Right cardiac atrium (tissue), 5 donors: ENCODE results near the gene CD96. TPM values are rescaled to one million over a fixed set of nuclear protein-coding genes. Genes with fewer than 3 reads are reported as not detected.
A peak's percentile ranks its signal among the peaks of the same experiment; 100 is the strongest.

ENCODE experiments used
- ATAC-seq, 2 donors: fragments of 200-7000 bp; cut with Tn5 transposase; one replicate each; pipeline versions ENCODE4 v1.8.0 to v1.9.1; 2020; ENCODE audit warnings: moderate library complexity in 2 of 2, mild to moderate bottlenecking in 1 of 2
- DNase-seq, 3 donors: peaks; one replicate each; pipeline ENCODE4 v3.0.0-alpha.2; 2020
- H3K27ac ChIP-seq: one replicate; pipeline ENCODE4 v1.5.1; 2013; ENCODE audit warnings: mild to moderate bottlenecking, low read length, control low read depth, moderate library complexity
- H3K27me3 ChIP-seq: one replicate; pipeline ENCODE4 v1.6.1; 2013; ENCODE audit not compliant: control insufficient read depth, insufficient read depth
- H3K4me1 ChIP-seq: one replicate; pipeline ENCODE4 v1.6.1; 2013; ENCODE audit warnings: low read length; ENCODE audit not compliant: control insufficient read depth, insufficient read depth
- H3K4me3 ChIP-seq: one replicate; pipeline ENCODE4 v1.5.1; 2013; ENCODE audit warnings: low read length, control low read depth
- H3K9me3 ChIP-seq: one replicate; pipeline ENCODE4 v1.6.1; 2013; ENCODE audit warnings: low read length; ENCODE audit not compliant: control insufficient read depth
- WGBS: extraction: QIAGEN DNeasy Blood & Tissue Kit; methylation state at CpG from one replicate; pipeline ENCODE4 v1.1.7; 2013; 5-methylcytosine and 5-hydroxymethylcytosine counted together
- intact Hi-C, 4 donors: fragments of 100-400 bp; cut with DNase I; formaldehyde crosslinking; loops; one replicate each; pipeline versions ENCODE4 v1.11.0 to v1.14.0; 2022 to 2023
- polyA plus RNA-seq: library from polyadenylated mRNA; stranded (reverse); fragments of 200-250 nt; gene quantifications from one replicate; pipeline ENCODE4 v1.2.3, GENCODE V29; 2013
- total RNA-seq, 4 donors: library from RNA; stranded (reverse); fragmentation: NEBNext Ultra II Directional; extraction: Animal tissue kit (Norgen Biotek cat#: 25700); gene quantifications; one replicate each; pipeline ENCODE4 v1.2.1, GENCODE V29; 2021
- donor health status: healthy with polysubstance abuse.
- donor health status: DM: no; HTN: yes; CAD: no.
- donor health status: DM: no; HTN: no; CAD: no.
- donor health status: DM: no; HTN: yes; CAD: no; lungs with severe emphysema.
- donor health status: DM: yes; HTN: yes; CAD: no.

The CD96 gene
- total and polyA plus RNA-seq, 5 donors = 0.14 to 1.9 (median 0.44) TPM

GRCh38 chr3:111610189-111610588, 68.2 kb downstream of the CD96 start:
- no peak for ATAC-seq
- WGBS = 70% methylated on average over 5 of the region's 5 CpGs

GRCh38 chr3:111610612-111611054, 68.6 kb downstream of the CD96 start:
- 81% methylated on average over 8 of the region's 8 CpGs for WGBS
- intact Hi-C loops = no loop called here
- DNase-seq = no peak

More at GRCh38 chr3:111610189-111610588, 68.2 kb downstream of the CD96 start:
- Histone ChIP-seq H3K27me3 (no peaks in the 10 kb centered on the region), H3K4me3 (no peak overlapping the region), H3K27ac (no peak overlapping the region), H3K9me3 (no peaks in the 10 kb centered on the region), H3K4me1 (no peaks in the 10 kb centered on the region)
- intact Hi-C loops = no loop called here
- DNase-seq = no peak

GRCh38 chr3:111613294-111613693, 71.3 kb downstream of the CD96 start:
- Histone ChIP-seq H3K9me3 (no peaks in the 10 kb centered on the region), H3K27me3 (no peaks in the 10 kb centered on the region), H3K4me1 (no peaks in the 10 kb centered on the region), H3K27ac (no peak overlapping the region), H3K4me3 (no peak overlapping the region)
- DNase-seq (no peak), ATAC-seq (no peak)
- intact Hi-C loops = no loop called here
- WGBS = 69% methylated on average over 1 of the region's 1 CpG

More at GRCh38 chr3:111610612-111611054, 68.6 kb downstream of the CD96 start:
- H3K27me3 ChIP-seq = no peaks in the 10 kb centered on the region
- H3K9me3 ChIP-seq = no peaks in the 10 kb centered on the region
- no peak overlapping the region for H3K27ac ChIP-seq
- ATAC-seq = no peak
- no peaks in the 10 kb centered on the region for H3K4me1 ChIP-seq
- no peak overlapping the region for H3K4me3 ChIP-seq

GRCh38 chr3:111615880-111616279, 73.9 kb downstream of the CD96 start:
- Histone ChIP-seq H3K27me3 (no peaks in the 10 kb centered on the region), H3K9me3 (no peaks in the 10 kb centered on the region), H3K27ac (no peak overlapping the region), H3K4me3 (no peak overlapping the region), H3K4me1 (no peaks in the 10 kb centered on the region)
- WGBS = 52% methylated on average over 3 of the region's 3 CpGs
- no peak for DNase-seq
- no peak for ATAC-seq
- intact Hi-C loops = no loop called here

- Histone ChIP-seq H3K4me3 (no peak overlapping the region), H3K27ac (no peak overlapping the region), H3K4me1 (no peaks in the 10 kb centered on the region), H3K27me3 (no peaks in the 10 kb centered on the region), H3K9me3 (no peaks in the 10 kb centered on the region)
- DNase-seq = peak in 2 of 3 donors; percentile 35
- 86% methylated on average over 6 of the region's 6 CpGs for WGBS
- intact Hi-C loops = no loop called here
- ATAC-seq = no peak
These were observed 74.6 kb downstream of the CD96 start for GRCh38 chr3:111616417-111617105.

GRCh38 chr3:111617406-111617805, 75.4 kb downstream of the CD96 start:
- Histone ChIP-seq H3K27me3 (no peaks in the 10 kb centered on the region), H3K4me3 (no peak overlapping the region), H3K4me1 (no peaks in the 10 kb centered on the region), H3K27ac (no peak overlapping the region), H3K9me3 (no peaks in the 10 kb centered on the region)
- WGBS = 92% methylated on average over 3 of the region's 3 CpGs
- intact Hi-C loops = no loop called here
- ATAC-seq (no peak), DNase-seq (no peak)

- H3K4me1 ChIP-seq = no peaks in the 10 kb centered on the region
- 92% methylated on average over 5 of the region's 5 CpGs for WGBS
- ATAC-seq (peak in 1 of 2 donors; percentile 11), DNase-seq (no peak)
- H3K4me3 ChIP-seq = no peak overlapping the region
- no peaks in the 10 kb centered on the region for H3K27me3 ChIP-seq
- H3K9me3 ChIP-seq = no peaks in the 10 kb centered on the region
- no peak overlapping the region for H3K27ac ChIP-seq
- intact Hi-C loops = no loop called here
These were observed 76.1 kb downstream of the CD96 start for GRCh38 chr3:111617912-111618601.

GRCh38 chr3:111618945-111619344, 76.9 kb downstream of the CD96 start:
- H3K27me3 ChIP-seq = no peaks in the 10 kb centered on the region
- ATAC-seq (no peak), DNase-seq (no peak)
- no peak overlapping the region for H3K27ac ChIP-seq
- H3K4me1 ChIP-seq = no peaks in the 10 kb centered on the region
- intact Hi-C loops = no loop called here
- no peak overlapping the region for H3K4me3 ChIP-seq
- no peaks in the 10 kb centered on the region for H3K9me3 ChIP-seq

- ATAC-seq = no peak
- Histone ChIP-seq H3K27me3 (no peaks in the 10 kb centered on the region), H3K4me3 (no peak overlapping the region), H3K9me3 (no peaks in the 10 kb centered on the region), H3K4me1 (no peaks in the 10 kb centered on the region), H3K27ac (no peak overlapping the region)
- no peak for DNase-seq
- WGBS = 75% methylated on average over 3 of the region's 3 CpGs
- intact Hi-C loops = no loop called here
These were observed 77.8 kb downstream of the CD96 start for GRCh38 chr3:111619833-111620232.

DNA sequence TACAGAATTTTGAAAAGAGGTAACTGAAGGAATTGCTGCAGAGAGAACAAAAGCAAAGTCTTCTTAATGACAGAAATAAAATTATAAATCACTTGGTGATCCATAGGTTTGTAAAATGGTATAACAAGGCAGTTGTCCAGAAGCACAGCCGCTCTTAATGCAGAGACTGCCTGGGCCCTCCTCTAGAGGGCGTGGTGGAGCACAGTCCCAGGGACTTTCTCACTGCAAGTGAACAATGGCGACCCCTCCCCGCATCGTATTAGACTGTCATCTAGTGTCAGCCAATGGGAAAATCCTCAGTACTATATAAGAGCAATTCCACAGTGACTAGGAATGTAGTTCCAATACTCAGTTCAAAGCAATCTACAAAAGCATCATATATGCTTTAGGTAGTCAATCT, 79.5 kb downstream of the CD96 start:
- 38% methylated on average over 5 of the region's 5 CpGs for WGBS
- intact Hi-C loops = no loop called here
- H3K27ac ChIP-seq = no peak overlapping the region

DNA sequence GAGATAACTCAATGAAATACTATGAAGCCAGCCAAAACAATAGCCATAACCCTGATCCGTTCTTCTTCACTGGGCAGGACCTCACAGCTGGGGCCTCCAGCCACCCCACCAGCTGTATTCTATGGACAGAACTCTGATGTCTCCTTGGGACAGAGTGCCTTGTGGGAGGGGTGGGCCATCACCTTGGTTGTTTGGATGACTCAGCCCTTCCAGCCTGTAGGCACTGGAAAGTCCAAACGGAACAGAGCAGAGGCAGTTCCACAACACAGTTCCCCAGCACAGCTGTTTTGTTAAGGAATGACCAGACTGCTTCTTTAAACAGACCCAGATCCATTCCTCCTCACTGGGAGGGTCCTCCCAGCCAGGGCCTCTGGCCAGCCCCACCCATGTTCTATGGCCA, 85.1 kb downstream of the CD96 start:
- no peak overlapping the region for H3K4me3 ChIP-seq
- no peaks in the 10 kb centered on the region for H3K9me3 ChIP-seq
- H3K4me1 ChIP-seq = no peaks in the 10 kb centered on the region
- no peak for DNase-seq
- no peak overlapping the region for H3K27ac ChIP-seq
- intact Hi-C loops = no loop called here
- H3K27me3 ChIP-seq = no peaks in the 10 kb centered on the region
- 79% methylated on average over 2 of the region's 2 CpGs for WGBS
- no peak for ATAC-seq

More for the DNA sequence above, 79.5 kb downstream of the CD96 start:
- Histone ChIP-seq H3K27me3 (no peaks in the 10 kb centered on the region), H3K4me3 (no peak overlapping the region), H3K4me1 (no peaks in the 10 kb centered on the region), H3K9me3 (no peaks in the 10 kb centered on the region)
- ATAC-seq = no peak
- DNase-seq = peak in 1 of 3 donors; percentile 32
